ENCODE results near the gene PCNT.
"Not testable (repeated sequence)": the region's sequence is repeated elsewhere in the genome, so short reads cannot be mapped to it uniquely, and the experiment has no call there.

PCNT gene

DNA sequence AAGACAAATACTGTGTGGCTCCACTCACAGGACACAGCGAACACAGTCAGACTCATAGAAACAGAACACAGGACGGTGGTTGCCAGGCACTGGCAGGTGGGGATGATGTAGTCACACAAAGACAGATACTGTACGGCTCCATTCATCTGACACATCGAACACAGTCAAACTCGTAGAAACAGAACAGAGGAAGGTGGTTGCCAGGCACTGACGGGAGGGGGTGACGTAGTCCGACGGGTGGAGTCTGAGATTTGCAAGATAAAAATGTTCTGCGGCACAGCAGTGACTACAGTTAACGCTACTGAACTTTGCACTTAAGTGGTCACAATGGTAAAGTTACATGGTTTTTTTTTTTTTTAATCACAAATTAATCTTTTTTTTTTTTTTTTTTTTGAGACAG is 19.0 kb upstream of the PCNT start:
- no peak for DNase-seq (ENCODE audit: low spot score)

DNA sequence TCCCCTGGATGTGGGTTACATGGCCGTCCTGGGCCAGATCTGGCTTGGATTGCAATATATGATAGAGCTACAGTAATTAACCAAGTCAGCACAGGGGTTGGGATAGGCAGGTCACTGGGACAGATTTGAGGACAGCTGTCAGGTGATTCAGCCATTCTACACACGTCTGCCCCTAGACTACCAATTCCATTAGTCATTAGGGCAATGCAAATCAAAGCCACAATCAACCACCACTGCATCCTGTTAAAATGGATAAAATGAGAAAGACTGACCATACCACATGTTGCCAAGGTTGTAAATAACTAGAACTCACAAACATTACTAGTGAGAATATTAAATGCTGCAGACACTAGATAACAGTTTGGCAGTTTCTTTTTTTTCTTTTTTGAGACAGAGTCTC is 16.3 kb upstream of the PCNT start:
- no peak for DNase-seq (ENCODE audit: low spot score)

DNA sequence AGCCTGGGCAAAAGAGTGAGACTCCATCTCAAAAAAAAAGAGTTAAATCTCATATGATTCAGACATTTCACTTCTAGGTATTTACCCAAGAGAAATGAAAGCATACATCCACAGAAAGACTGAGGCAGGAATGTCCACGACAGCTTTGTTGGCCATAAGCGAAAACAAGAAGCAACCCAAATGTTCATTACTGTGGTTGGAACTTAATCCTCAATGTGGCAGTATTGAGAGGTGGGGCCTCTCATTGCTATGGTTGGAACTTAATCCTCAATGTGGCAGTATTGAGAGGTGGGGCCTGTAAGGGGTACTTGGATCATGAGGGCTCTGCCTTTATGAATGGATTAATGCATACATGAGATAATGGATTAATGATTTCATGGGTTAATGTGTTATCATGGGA is 15.5 kb upstream of the PCNT start:
- no peak for DNase-seq (ENCODE audit: low spot score)

DNA sequence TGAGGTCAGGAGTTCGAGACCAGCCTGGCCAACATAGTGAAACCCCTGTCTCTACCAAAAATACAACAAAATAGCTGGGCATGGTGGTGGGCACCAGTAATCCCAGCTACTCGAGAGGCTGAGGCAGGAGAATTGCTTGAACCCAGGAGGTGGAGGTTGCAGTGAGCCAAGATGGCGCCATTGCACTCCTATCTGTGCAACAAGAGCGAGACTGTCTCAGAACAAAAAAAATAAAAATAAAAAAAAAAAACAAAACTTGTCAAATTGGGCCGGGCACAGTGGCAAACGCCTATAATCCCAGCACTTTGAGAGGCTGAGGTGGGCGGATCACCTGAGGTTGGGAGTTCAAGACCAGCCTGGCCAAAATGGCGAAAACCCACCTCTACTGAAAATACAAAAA is 13.7 kb upstream of the PCNT start:
- not testable (repeated sequence) for DNase-seq (ENCODE audit: low spot score)

DNA sequence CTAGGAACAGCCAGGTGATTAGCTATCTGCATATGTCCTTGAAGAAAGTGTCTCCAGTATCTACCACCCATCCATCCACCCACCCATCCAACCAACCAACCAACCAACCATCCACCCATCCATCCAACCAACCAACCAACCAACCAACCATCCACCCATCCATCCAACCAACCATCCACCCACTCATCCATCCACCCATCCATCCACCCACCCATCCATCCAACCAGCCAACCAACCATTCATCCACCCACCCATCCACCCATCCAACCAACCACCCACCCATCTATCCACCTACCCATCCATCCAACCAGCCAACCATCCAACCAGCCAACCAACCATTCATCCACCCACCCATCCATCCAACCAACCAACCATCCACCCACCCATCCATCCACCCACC is 12.4 kb upstream of the PCNT start:
- DNase-seq (ENCODE audit: low spot score): no peak

DNA sequence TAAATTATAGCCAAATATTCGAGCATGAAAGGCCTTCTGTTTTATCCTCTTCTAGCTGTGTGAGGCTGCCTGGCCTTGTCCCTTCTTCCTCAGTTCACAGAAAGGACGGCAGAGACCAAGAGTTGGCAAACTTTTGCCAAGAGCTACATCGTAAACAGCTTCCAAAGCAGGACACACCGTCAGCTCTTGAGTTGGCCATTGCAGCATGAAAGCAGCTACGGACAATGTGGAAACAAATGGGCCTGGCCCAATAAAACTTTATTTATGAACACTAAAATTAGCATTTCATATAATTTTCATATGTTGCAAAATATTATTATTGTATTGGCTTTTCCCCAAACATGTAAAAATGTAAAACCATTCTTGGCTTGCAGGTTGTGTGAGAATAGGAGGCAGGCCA is 11.0 kb upstream of the PCNT start:
- DNase-seq (ENCODE audit: low spot score): no peak

DNA sequence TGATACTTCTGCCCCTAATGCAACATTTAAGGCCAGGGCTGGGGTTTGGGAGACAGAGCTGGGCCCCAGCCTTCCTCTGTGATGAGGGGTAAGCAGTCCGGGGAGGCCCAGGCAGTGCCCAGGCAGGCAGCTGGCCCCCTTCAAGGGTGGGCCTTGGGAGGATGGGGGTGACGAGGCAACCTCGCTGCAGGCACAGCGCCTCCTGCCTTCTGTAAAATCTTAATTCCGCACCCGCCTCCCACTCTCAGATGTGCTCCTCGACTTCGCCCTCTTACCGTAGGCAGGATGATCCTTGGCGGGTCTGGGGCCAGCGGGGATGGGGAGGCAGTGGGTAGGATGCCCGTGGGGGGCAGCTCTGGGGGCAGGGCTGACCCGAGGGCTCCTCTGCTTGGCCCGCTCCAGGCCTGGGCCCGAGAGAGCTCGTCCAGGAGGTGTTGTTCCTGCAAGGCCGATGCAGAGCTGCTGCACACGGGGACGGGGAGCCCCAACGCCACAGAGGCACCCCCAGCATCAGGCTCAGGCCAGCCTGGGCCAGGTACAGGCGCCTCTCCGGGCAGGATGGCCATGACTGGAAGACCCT is 9.4 kb upstream of the PCNT start:
- DNase-seq (ENCODE audit: low spot score): no peak

DNA sequence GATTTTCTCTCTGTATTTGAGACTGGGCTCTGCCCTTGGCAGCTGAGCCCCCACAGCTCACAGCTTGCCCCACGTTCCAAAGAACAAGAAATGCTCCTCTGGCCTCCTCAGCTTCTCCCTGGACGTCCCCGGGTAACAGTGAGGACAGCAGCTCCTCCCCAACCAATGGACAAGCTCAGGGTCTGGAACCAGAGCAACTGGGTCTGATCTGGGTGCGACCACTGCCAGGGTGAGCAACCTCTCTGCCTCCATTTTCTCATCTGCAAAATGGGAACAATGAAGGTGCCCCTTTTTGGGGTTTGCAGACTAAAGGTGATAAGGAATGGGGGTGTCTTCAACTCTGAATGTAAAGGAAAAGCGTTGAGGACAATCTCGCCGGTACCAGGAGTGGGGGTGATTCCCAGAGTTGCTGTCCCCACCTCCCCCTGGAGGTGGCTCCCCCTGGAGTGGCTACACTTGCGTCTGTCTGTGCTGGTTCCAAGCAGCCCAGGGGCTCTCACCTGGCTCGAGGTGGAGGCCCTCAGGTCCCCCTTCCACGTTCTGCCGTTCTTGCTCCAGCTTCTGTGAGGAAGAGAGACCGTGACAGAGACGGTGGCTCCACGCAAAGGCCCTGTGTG is 7.1 kb upstream of the PCNT start:
- no peak for DNase-seq (ENCODE audit: low spot score)

DNA sequence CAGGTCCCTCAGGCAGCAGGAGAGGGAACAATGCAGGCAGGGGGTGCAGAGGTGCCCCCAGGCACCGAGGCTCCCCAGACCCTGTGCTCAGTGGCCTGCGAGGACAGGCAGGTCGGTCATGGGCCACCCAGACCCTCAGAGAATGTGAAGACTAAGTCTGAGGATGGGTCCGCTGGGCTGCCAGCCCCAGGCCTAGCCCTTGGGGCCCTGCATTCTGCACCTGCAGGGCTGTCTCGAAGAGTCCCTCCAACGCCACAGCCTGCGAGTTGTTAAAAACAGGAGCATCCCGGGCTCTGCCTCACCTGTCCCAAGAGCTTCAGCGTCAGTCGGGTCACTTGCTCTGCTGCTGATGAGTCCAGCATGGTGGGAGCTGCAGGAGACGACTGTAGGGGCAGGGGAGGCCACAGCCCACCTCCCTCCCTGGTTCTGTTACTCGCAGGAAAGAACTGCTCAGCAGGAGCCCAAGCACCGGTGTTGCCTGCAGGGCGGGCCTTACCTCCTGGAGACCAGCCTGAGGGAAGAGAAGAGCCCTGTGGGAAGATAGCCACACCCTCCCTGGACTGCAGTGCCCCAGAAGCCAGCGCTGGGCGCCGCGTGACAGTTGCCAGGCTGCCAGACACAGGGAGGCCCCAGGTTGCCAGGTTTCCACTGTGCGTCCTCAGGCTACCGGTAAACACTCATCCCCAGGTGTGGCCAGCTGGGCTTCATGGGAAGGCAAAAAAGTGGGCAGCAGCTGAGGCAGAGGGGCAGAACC is 6.1 kb upstream of the PCNT start:
- no peak for DNase-seq (ENCODE audit: low spot score)

DNA sequence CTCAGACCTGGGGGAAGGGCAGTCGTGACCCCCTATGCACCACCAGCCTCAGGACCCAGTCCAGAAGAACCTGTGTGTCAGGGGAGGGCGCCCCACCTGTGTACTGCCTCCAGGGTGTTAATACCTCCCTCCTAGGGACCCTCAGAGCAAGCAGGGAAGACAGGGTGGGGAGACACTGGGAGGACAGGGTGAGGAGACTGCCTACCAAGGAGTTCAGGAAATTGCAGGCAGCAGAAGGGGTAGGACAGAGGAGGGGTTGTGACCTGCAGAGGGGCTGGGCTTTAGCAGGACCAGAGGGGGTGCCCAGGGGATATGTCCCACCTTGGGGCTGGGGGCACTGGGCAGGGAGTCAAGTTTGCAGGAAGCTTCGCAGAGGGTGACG is 5.5 kb upstream of the PCNT start:
- no peak for DNase-seq (ENCODE audit: low spot score)

DNA sequence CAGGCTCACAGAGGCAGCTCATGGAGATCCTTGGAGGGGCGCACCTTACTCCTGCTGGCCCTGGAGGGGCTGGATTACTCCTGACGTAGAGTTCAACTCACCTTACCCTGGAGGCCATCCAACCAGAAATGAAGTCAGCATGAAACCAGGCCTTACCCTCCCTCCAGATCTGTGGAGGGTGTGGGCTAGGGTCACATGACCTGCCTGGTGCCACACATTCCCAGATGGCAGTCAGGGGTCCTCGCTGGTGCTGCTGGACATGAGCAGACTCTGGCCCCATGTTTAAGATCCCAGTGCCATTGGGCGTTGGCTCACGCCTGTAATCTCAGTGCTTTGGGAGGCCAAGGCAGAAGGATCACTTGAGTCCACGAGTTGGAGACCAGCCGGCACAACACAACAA is 4.8 kb upstream of the PCNT start:
- no peak for DNase-seq (ENCODE audit: low spot score)

DNA sequence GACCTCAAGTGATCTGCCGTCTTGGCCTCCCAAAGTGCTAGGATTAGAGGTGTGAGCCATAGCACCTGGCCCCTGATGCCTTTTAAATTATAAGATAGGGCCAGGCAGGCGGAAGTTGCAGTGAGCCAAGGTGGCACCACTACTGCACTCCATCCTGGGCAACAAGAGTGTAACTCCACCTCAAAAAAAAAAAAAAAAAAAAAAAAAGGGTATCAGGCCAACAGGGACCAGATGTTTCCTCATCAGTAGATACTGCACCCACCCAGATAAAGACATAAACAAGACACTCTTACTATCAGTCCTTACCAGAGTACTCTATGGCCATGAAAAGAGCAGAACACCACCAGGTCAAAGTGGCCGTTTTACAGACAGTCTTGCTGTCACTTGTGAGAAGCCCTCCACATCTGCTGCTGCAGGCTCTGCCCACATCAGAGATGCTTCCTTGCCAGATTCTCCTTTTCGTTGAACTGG is 3.6 kb upstream of the PCNT start:
- no peak for DNase-seq (ENCODE audit: low spot score)

DNA sequence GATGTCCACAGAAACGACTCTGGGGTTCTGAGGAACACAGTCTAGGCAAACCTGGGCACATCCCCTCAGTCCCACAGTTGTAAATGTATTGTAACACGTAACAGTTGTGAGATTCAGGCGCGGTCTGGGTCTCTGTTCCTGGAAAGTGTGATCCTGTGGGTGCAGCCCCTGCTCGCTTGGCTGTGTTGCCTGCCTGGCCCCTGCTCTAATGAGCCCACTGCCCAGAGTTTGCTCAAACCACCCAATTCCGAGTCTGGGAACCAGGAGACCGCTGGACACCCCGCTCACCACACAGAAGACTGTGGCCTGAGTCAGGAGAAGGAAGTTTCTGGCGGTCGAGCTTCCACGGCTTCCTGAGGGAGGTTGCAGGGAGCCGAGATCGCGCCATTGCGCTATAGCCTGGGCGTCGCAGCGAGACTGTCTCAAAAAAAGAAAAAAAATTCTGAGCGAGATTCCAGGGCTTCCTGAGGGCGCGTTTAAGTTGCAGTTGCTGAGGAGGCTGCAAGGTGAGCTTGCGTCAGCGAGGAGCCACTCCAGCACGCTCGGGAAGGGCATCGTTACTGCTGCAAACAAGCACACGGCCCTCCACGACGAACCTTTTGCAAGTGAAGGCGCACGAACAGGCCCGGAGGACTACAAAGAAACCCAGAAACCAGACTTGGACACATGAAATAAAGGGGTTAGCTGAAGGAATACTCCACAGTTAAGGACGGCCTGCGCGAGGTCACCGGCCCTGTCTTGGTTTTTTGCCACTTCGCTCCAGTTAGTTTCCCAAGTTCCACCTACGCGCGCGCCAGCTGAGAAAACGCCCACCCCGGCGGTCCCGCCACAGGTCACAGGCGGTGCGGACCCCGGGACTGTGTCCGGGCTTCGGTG is 1.4 kb upstream of the PCNT start:
- DNase-seq (ENCODE audit: low spot score): no peak

DNA sequence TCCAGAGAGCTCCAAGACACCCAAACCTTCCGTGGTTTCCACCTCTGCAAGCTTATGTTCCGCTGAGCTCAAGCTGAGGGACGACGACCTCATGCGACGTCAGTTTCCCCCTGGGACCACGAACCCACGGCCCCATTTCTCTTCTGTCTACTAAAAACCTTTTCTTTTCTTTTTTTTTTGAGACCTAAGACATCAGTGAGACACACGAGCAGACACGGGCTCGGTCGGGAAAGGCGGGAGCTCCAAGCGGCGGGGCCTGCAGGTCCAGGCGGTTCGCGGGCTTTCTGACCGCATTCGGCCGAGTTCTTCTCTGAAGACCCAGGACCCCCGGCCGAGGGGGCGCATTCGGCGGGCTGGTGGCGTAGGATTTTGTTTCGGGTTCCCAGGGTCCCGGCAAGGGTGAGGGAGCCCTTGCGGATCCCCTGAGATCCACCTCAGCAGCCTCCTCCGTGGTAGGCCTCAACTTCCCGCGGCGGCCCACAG is 688 bp upstream of the PCNT start:
- no peak for DNase-seq (ENCODE audit: low spot score)

DNA sequence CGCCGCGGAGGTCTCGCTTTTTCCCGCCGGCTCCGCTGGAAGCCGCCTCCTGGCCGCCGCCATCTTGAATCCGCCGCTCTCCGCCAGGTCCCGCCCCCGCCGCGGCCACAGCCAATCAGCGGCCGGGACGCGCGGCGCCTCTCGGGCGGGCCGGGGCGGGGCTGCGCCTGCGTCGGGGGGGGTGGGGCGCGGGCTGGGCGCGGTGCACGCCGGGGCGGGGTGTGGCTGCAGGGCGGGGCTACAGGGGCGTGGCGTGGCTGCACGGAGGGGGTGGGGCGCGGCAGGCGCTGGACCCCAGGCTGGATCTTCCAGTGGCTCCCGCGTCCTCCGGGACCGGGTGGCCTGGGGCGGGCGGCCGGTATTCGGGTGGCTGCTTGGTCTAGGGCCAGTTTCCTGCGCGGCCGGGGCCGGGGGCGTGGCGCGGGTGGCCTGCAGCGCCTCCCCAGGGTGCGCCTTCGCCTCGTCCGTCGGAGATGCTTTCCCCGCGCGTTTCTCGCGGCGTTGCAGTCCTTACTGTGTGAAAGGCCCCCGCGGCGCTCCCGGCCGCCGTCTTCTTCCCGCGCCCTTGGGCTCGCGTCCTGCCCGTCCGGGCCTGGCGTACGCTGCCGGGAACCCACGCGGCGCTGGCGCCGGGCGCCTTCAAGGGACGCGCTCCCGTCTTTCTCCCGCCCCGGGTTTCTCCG is 575 bp downstream of the PCNT start:
- peak; percentile 80 for DNase-seq (ENCODE audit: low spot score)

DNA sequence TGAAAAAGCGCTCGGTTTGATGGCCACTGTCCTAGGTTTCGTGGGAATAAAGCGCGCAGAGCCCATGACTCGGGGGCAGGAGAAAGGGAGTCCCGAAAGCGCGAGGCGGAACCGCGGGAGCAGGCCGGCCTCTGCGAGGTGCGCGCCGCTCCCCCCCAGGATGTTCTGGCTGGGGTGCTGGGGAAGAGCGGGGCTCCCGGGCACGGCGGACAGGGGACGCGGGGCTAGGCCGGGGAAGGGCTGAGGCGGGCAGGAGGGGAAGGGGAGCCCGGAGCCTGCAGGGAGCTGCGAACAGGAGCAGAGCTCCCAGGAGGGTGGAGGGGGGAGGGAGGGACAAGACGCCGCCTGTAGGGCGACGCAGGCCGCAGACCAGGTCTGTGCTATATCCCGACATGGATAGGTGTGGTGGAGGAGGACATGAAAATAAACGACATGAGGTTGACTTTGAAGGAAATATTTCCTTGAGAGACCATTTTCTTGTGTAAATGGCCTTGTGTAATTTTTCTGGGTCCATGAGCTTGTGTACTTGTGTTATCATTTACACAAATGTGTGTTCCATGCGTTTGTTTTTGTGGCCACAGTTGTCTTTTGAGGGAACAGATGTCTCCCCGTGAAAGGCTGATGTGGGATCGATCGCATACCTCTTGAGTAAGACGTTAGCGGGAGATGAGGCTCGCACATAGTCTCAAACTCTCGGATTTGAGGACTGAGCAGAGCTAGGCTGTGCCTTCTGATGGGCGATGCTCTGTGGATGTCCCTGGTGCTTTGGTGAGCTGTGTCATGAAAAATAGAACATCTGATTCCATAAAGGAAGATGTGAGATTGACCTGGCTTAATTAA is 1.3 kb downstream of the PCNT start:
- peak; percentile 52 for DNase-seq (ENCODE audit: low spot score)

DNA sequence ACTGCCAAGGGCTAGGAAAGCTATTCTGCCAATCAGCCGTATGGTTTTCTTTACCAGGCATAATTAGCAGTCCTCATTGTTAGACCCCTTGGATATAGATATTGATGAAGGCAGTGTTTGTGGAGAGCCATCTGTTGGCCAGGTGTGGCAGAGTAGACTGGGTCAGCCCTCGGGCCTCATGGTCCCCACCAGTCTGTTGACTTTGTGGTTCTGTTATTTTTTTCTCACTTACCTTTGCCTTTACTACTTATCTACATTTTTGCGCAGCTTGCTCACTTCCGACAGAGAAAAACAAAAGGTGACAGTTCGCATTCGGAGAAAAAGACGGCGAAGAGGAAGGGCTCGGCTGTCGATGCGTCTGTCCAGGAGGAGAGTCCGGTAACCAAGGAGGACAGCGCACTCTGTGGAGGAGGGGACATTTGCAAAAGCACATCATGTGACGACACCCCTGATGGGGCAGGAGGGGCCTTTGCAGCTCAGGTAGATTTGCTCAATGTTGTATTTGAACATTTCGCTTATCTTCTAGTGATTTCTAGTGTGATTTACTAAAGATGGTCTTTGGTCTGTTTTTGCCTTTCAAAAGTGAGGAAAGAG is 2.3 kb downstream of the PCNT start:
- peak; percentile 6 for DNase-seq (ENCODE audit: low spot score)

DNA sequence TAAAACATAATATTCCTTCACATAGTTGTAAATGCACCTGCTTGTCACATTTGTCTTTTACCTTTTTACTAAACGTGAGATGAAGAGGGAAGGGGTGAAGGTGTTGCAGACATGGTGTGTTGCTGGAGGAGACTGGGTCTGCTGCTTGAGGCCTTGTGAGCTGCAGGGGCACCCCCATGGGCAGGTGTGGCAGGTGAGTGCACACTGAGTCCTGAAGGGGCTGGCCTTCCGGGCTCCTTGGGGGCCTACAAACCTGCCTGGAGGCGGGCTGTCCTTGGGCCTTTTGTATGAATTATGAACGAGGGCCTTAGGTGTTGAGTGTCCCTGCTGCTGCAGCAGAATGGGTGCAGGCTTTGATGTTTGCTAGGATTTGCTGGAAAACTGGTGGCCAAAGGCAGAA is 3.8 kb downstream of the PCNT start:
- no peak for DNase-seq (ENCODE audit: low spot score)

DNA sequence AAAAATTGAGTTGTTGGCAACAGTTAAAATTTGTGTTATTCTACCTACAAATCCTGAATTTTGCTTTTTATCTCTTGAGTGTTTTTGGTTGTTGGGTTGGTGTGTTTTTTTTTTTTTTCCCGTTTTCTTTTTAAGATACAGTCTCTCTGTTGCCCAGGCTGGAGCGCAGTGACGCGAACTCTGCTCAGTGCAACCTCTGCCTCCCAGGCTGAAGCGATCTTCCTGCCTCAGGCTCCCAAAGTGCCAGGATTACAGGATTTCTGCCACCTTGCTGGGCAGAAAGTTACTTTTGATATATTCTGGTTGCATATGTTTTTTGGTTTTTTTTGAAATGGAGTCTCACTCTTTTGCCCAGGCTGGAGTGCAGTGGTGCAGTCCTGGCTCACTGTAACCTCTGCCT is 4.2 kb downstream of the PCNT start:
- DNase-seq (ENCODE audit: low spot score): no peak

DNA sequence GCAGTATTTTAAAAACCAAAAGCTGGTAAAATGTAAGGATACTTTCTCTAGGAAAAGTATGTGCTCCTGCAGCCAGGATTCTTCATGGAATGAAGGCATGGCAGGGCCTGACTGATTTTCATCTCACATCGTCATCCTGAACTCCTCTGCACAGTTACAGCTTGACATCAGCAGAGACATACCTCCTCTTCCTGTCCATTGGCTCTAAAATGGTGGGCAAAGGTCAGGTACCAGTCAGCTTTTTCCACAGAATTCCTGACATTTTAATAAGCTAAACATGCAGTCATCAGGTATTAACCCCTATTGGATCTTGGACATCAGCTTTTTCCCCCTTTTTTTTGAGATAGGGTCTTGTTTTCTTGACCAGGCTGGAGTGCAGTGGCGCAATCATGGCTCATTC is 5.8 kb downstream of the PCNT start:
- no peak for DNase-seq (ENCODE audit: low spot score)
